CD4-positive, CD25-positive, alpha-beta regulatory T cell (primary cell): ENCODE measurements around the gene LIN7B. TPM values are rescaled to one million over a fixed set of nuclear protein-coding genes. Genes with fewer than 3 reads are reported as not detected.
A peak's percentile ranks its signal among the peaks of the same experiment; 100 is the strongest.

Source experiments
- ATAC-seq, 2 donors: fragments of 150-1000 bp; cut with Tn5 transposase; one replicate each; pipeline ENCODE4 v1.10.0; 2021; ENCODE audit warnings: low read depth in 2 of 2, moderate number of reproducible peaks in 2 of 2, moderate library complexity in 1 of 2
- DNase-seq, 3 donors: peaks; one replicate each; pipeline versions ENCODE4 v3.0.0 to v3.0.0-alpha.2; 2012 to 2022; ENCODE audit warnings: mixed read lengths in 1 of 3
- H3K27ac ChIP-seq: one replicate; pipeline ENCODE4 v1.7.0; 2013; ENCODE audit warnings: mild to moderate bottlenecking, low read length; ENCODE audit not compliant: insufficient read depth, poor library complexity, severe bottlenecking
- H3K27me3 ChIP-seq: one replicate; pipeline ENCODE4 v1.7.0; 2013; ENCODE audit warnings: low read length; ENCODE audit not compliant: control insufficient read depth, insufficient read depth
- H3K36me3 ChIP-seq: one replicate; pipeline ENCODE4 v1.7.0; 2013; ENCODE audit warnings: mild to moderate bottlenecking, low read length, moderate library complexity; ENCODE audit not compliant: control insufficient read depth, insufficient read depth
- H3K4me1 ChIP-seq: 2 replicates; pipeline ENCODE4 v1.7.0; 2013; ENCODE audit warnings: mild to moderate bottlenecking, low read length; ENCODE audit not compliant: insufficient read depth, control insufficient read depth, poor library complexity, severe bottlenecking
- H3K4me3 ChIP-seq: one replicate; pipeline ENCODE4 v1.7.0; 2013; ENCODE audit warnings: low read depth, mild to moderate bottlenecking, low read length, moderate library complexity
- H3K9me3 ChIP-seq, 2 experiments: 1 replicate in 1 of 2; 2 replicates in 1 of 2; pipeline ENCODE4 v1.7.0; 2013; ENCODE audit warnings: low read length in 2 of 2, mild to moderate bottlenecking in 1 of 2, moderate library complexity in 1 of 2; ENCODE audit not compliant: control insufficient read depth in 2 of 2
- H3K27ac Mint-ChIP-seq, 3 donors: one replicate each; pipeline ENCODE4 v1.8.0; 2020 to 2022; ENCODE audit warnings: mild to moderate bottlenecking in 3 of 3, mixed read lengths in 3 of 3, moderate library complexity in 2 of 3
- H3K27me3 Mint-ChIP-seq: one replicate; pipeline ENCODE4 v1.8.0; 2022; ENCODE audit warnings: mild to moderate bottlenecking, mixed read lengths
- H3K36me3 Mint-ChIP-seq: one replicate; pipeline ENCODE4 v1.8.0; 2020; ENCODE audit warnings: mixed read lengths
- H3K4me1 Mint-ChIP-seq, 4 donors: one replicate each; pipeline ENCODE4 v1.8.0; 2020 to 2022; ENCODE audit warnings: mixed read lengths in 4 of 4, mild to moderate bottlenecking in 1 of 4
- H3K4me3 Mint-ChIP-seq, 4 donors: one replicate each; pipeline ENCODE4 v1.8.0; 2020 to 2022; ENCODE audit warnings: mild to moderate bottlenecking in 4 of 4, mixed read lengths in 4 of 4, moderate library complexity in 3 of 4
- H3K9me3 Mint-ChIP-seq, 7 donors: one replicate each; pipeline ENCODE4 v1.8.0; 2020 to 2022; ENCODE audit warnings: mixed read lengths in 7 of 7, mild to moderate bottlenecking in 3 of 7, moderate library complexity in 2 of 7
- polyA plus RNA-seq, 4 donors: library from polyadenylated mRNA; unstranded; fragments of 300-500 nt; fragmentation: Illumina TruSeq; gene quantifications; one replicate each; pipeline ENCODE4 v1.2.3, GENCODE V29; 2021
- total RNA-seq: library from RNA; stranded (reverse); gene quantifications from one replicate; pipeline ENCODE4 v1.2.3, GENCODE V29; 2022

The LIN7B gene
- total and polyA plus RNA-seq, 5 donors from 2014 or later: 2.6 to 5.5 (median 4.4) TPM

DNA sequence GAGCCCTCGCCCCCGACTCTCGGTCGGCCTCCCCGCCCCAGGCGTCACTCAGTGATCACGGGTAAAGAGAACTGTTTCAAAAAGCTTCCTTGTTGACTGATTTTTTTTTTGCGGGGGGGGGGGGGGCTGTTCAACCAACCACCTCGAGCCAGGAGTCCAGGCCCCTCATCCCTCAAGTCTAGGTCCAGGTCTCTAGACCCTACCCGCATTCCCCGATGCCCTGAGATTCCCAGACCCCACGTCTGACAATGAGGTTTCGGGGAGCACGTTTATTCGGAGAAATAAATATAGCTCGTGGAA, 36.7 kb downstream of the LIN7B start:
- Histone ChIP-seq H3K9me3 (peaks cover 0 to 12% of the 10 kb centered on the region in 2 experiments), H3K36me3 (no peaks in the 10 kb centered on the region), H3K27me3 (peaks cover 20% of the 10 kb centered on the region), H3K27ac (no peak overlapping the region), H3K4me3 (no peak overlapping the region), H3K4me1 (peaks cover 35% of the 10 kb centered on the region)
- DNase-seq: no peak
- Mint-ChIP-seq H3K4me3 (peak overlapping the region; percentile 52 to 79 (median 66)), H3K36me3 (no peaks in the 10 kb centered on the region), H3K4me1 (peaks cover 0 to 49% (median 19%) of the 10 kb centered on the region in 4 donors), H3K27ac (no peak overlapping the region), H3K27me3 (peaks cover 88% of the 10 kb centered on the region), H3K9me3 (peaks cover 0 to 9% (median 5%) of the 10 kb centered on the region in 7 donors)
- ATAC-seq: no peak

- Mint-ChIP-seq H3K27ac (no peak overlapping the region), H3K9me3 (peaks cover 0 to 9% (median 5%) of the 10 kb centered on the region in 7 donors), H3K27me3 (peaks cover 86% of the 10 kb centered on the region), H3K4me3 (peak overlapping the region; percentile 56 to 79 (median 66)), H3K4me1 (peaks cover 0 to 43% (median 19%) of the 10 kb centered on the region in 4 donors), H3K36me3 (no peaks in the 10 kb centered on the region)
- Histone ChIP-seq H3K4me1 (peaks cover 31% of the 10 kb centered on the region), H3K4me3 (peak overlapping the region; percentile 1), H3K27me3 (peaks cover 20% of the 10 kb centered on the region), H3K36me3 (no peaks in the 10 kb centered on the region), H3K9me3 (peaks cover 0 to 12% of the 10 kb centered on the region in 2 experiments), H3K27ac (no peak overlapping the region)
- peak in 1 of 3 donors; percentile 32 for DNase-seq
- ATAC-seq: no peak
Observed at GRCh38 chr19:49151267-49152118, 37.3 kb downstream of the LIN7B start.

DNA sequence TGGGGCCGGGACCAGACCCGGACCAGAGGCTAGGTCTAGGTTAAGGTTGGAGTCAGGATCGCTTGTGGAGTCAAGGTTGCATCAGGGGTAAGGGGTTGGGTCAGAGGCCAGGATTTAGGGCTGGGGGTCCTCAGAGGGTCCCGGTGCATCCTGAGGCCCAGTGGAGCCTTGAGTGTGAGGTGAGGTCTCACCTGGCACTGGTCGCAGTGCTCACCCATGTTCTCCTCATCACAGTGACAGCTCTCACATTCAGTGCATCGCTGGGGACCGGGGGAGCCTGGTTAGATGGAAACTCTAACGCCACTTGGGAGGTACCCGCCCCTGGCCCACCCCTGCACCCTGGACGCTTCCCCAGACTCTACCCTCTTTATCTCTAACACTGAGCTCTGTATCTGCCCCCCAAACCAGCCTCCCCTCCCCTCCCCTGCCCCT, 38.0 kb downstream of the LIN7B start:
- DNase-seq (no peak), ATAC-seq (no peak)
- Mint-ChIP-seq H3K36me3 (no peaks in the 10 kb centered on the region), H3K4me3 (peak overlapping the region in 1 of 4 donors; percentile 79), H3K27ac (no peak overlapping the region), H3K27me3 (peaks cover 79% of the 10 kb centered on the region), H3K9me3 (peaks cover 0 to 9% (median 5%) of the 10 kb centered on the region in 7 donors), H3K4me1 (peaks cover 0 to 43% (median 19%) of the 10 kb centered on the region in 4 donors)
- H3K27ac ChIP-seq: no peak overlapping the region
- H3K4me1 ChIP-seq: peaks cover 31% of the 10 kb centered on the region
- H3K27me3 ChIP-seq: peaks cover 17% of the 10 kb centered on the region
- H3K4me3 ChIP-seq: no peak overlapping the region
- peaks cover 0 to 12% of the 10 kb centered on the region in 2 experiments for H3K9me3 ChIP-seq
- H3K36me3 ChIP-seq: no peaks in the 10 kb centered on the region

DNA sequence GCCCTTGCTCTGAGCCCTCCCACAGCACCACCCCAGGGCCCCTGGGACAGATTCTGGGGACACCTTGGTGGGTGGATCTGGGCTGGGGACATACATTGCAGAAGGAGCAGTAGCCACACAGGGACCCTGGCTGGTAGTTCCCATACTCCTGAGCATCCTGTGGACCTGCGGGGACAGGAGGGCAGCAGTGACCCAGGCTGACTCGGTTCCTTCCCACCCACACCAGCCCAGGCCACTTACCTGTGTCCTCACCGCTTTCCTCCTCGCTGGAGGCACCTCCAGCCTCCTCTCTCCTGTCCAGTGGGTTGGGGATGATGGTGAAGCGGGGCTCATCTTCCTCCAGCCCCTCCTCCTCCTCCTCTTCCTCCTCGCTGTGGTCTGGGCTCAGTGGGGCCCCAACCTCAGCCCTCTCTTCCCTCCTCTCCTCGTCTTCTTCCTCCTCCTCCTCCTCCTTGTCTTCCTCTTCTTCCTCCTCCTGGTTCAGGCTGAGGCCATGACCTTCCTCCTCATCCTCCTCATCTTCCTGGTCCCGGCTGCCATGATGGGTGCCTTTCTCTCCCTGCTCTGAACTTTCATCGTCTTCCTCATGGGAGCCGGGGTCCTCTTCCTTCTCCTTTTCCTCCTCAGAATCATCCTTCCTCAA, 39.1 kb downstream of the LIN7B start:
- peaks cover 0 to 12% of the 10 kb centered on the region in 2 experiments for H3K9me3 ChIP-seq
- H3K4me1 ChIP-seq: peaks cover 36% of the 10 kb centered on the region
- ATAC-seq (no peak), DNase-seq (no peak)
- no peak overlapping the region for H3K4me3 ChIP-seq
- Mint-ChIP-seq H3K4me3 (peak overlapping the region in 1 of 4 donors; percentile 32), H3K9me3 (peaks cover 0 to 11% (median 5%) of the 10 kb centered on the region in 7 donors), H3K36me3 (no peaks in the 10 kb centered on the region), H3K27me3 (peaks cover 71% of the 10 kb centered on the region), H3K27ac (no peak overlapping the region), H3K4me1 (peaks cover 0 to 44% (median 19%) of the 10 kb centered on the region in 4 donors)
- no peak overlapping the region for H3K27ac ChIP-seq
- no peaks in the 10 kb centered on the region for H3K36me3 ChIP-seq
- H3K27me3 ChIP-seq: peaks cover 15% of the 10 kb centered on the region

DNA sequence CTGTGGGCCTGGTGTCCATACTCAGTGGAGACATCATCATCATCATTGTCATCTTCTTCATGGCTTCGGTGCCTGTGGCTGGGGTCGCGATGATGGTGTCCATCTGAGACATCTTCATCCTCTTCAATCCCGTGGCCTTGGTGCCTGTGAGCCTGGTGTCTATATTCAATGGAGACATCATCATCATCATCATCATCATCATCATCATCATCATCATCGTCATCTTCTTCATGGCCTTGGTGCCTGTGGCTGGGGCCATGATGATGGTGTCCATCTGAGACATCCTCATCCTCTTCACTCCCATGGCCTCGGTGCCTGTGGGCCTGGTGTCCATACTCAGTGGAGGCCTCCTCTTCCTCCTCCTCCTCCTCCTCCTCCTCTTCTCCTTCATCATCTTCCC, 40.1 kb downstream of the LIN7B start:
- DNase-seq (no peak), ATAC-seq (no peak)
- Histone ChIP-seq H3K9me3 (peaks cover 0 to 11% of the 10 kb centered on the region in 2 experiments), H3K27me3 (peaks cover 15% of the 10 kb centered on the region), H3K36me3 (no peaks in the 10 kb centered on the region), H3K4me3 (no peak overlapping the region), H3K4me1 (peaks cover 33% of the 10 kb centered on the region), H3K27ac (no peak overlapping the region)
- Mint-ChIP-seq H3K27ac (peak overlapping the region in 1 of 3 donors; percentile 15), H3K27me3 (peaks cover 71% of the 10 kb centered on the region), H3K9me3 (peaks cover 0 to 13% (median 5%) of the 10 kb centered on the region in 7 donors), H3K36me3 (no peaks in the 10 kb centered on the region), H3K4me1 (peaks cover 0 to 39% (median 16%) of the 10 kb centered on the region in 4 donors), H3K4me3 (peak overlapping the region in 1 of 4 donors; percentile 72)

DNA sequence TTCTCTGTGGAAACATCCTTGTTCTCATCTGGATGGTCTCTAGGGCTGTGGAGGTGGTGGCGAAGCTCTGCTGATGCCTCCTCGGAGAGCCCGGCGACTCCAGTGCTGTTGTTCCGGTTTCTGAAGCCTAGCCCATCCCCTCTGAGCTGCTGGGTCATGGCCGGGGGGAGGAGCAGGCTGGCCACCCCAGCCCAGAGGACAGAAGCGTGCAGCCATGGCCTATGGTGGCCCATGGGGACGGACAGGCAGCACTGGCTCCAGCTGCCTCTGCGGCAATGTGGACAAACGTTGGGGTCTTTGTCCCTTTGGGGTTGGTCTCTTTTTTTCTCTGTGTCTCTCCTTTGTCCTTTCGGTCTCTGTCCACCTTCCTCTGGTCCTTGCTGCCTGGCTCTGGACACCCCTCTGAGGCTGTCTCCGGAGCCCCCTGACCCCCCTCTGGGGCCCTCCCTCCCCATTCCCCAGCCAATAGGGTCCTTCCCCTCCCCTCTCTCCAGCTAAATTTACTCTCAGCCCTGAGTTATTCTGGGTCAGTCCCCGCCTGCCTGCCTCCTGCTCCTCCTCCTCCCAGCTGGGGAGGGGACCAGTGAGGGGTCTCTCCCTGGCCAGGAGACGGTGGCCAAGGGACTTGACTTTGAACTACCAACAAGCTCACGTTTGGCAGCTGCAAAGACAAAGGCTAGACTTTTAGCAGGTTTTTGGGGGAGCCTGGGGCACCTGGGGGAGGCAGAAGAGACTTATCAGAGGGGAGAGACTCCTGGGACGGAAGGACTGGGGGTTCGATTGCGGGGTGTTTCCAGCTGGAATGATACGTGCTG, 41.0 kb downstream of the LIN7B start, which contains the start of gene HRC:
Gene HRC, minus strand, starts transcription at position 392 of the 815 bp plus-strand sequence. Its CDS starts 159 bp downstream, at position 233.
- Mint-ChIP-seq H3K4me3 (peak within 1 kb of the TSS in 2 of 4 donors; percentile 40 to 72), H3K9me3 (peaks cover 0 to 15% (median 5%) of the 10 kb centered on the region in 7 donors)

DNA sequence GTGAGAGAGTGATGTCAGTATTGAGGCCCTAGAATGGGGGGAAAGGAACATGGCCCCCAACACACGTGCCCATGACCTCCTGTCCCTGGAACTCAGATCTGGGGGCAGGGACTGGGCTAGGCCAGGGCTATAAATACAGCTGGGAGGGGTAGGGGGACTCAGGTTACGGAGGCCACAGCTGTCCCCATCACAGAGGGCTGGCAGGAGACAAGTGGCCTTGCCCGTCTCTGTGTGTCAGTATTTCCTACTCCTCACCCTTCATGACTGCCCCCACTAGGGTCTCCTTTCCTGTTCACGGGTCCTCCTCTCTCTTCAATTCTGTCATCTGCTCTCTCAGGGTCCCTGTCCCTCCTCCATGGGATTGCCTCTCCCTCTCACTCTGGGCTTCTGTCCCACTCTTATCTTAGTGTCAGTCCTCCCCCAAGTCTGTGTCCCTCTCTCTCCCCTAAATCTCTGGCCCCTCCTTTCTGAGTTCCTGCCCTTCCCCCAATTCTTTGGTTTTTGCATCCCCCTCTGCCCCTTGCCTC, 41.7 kb downstream of the LIN7B start:
- ATAC-seq (no peak), DNase-seq (no peak)
- Histone ChIP-seq H3K9me3 (peaks cover 0 to 8% of the 10 kb centered on the region in 2 experiments), H3K36me3 (no peaks in the 10 kb centered on the region), H3K4me1 (peaks cover 16% of the 10 kb centered on the region), H3K27ac (no peak overlapping the region), H3K4me3 (no peak overlapping the region), H3K27me3 (peaks cover 13% of the 10 kb centered on the region)
- H3K9me3 Mint-ChIP-seq: peaks cover 0 to 15% (median 5%) of the 10 kb centered on the region in 7 donors
- no peak overlapping the region for H3K27ac Mint-ChIP-seq
- no peaks in the 10 kb centered on the region for H3K36me3 Mint-ChIP-seq
- peak overlapping the region in 1 of 4 donors; percentile 40 for H3K4me3 Mint-ChIP-seq
- H3K27me3 Mint-ChIP-seq: peaks cover 76% of the 10 kb centered on the region
- H3K4me1 Mint-ChIP-seq: peaks cover 0 to 27% (median 12%) of the 10 kb centered on the region in 4 donors

More for the DNA sequence above, 41.0 kb downstream of the LIN7B start, which contains the start of gene HRC:
- H3K27me3 ChIP-seq: peaks cover 13% of the 10 kb centered on the region
- no peaks in the 10 kb centered on the region for H3K36me3 ChIP-seq
- Mint-ChIP-seq H3K36me3 (no peaks in the 10 kb centered on the region), H3K27ac (peak within 1 kb of the TSS in 1 of 3 donors; percentile 15), H3K4me1 (peaks cover 0 to 30% (median 12%) of the 10 kb centered on the region in 4 donors), H3K27me3 (peaks cover 71% of the 10 kb centered on the region)
- H3K9me3 ChIP-seq: peaks cover 0 to 8% of the 10 kb centered on the region in 2 experiments
- peaks cover 23% of the 10 kb centered on the region for H3K4me1 ChIP-seq
- no peak within 1 kb of the TSS for H3K4me3 ChIP-seq
- H3K27ac ChIP-seq: no peak within 1 kb of the TSS
- DNase-seq (no peak), ATAC-seq (no peak)
